GM12892 (cell line): ENCODE results near the gene HES1.
"Not testable (repeated sequence)": the region's sequence is repeated elsewhere in the genome, so short reads cannot be mapped to it uniquely, and the experiment has no call there.

ENCODE experiments used
- POLR2A ChIP-seq: IDR thresholded peaks from 2 replicates; pipeline ENCODE4 v1.6.1; 2011; ENCODE audit warnings: low read depth, low read length, control low read depth
- POLR2AphosphoS5 ChIP-seq: IDR thresholded peaks from 2 replicates; pipeline ENCODE4 v1.6.1; 2011; ENCODE audit warnings: low read depth, low read length, control low read depth
- TAF1 ChIP-seq: IDR thresholded peaks from 2 replicates; pipeline ENCODE4 v1.6.1; 2011; ENCODE audit warnings: low read depth, mild to moderate bottlenecking, control low read depth, low read length, borderline replicate concordance

GRCh38 chr3:194128919-194129295 lies 7.0 kb upstream of the HES1 start:
- not testable (repeated sequence) for TF ChIP-seq POLR2A, TAF1, POLR2AphosphoS5
